GM19023 (cell line): ENCODE results near the gene RNF115.
"Not testable (repeated sequence)": the region's sequence is repeated elsewhere in the genome, so short reads cannot be mapped to it uniquely, and the experiment has no call there.

Experiments
- ATAC-seq: cut with Tn5 transposase; IDR thresholded peaks from one replicate; pipeline ENCODE4 v1.9.1; 2021; ENCODE audit warnings: mild to moderate bottlenecking, moderate library complexity; ENCODE audit not compliant: unreplicated experiment

Gene RNF115

GRCh38 chr1:145747398-145748247, 76.3 kb downstream of the RNF115 start:
- no peak for ATAC-seq

- no peak for ATAC-seq
Measured at GRCh38 chr1:145740269-145740668, 83.6 kb downstream of the RNF115 start.

GRCh38 chr1:145736191-145736590, 87.7 kb downstream of the RNF115 start:
- ATAC-seq, result no peak

- ATAC-seq, result no peak
Measured at GRCh38 chr1:145730900-145731299, 93.0 kb downstream of the RNF115 start.

GRCh38 chr1:145730467-145730866, 93.4 kb downstream of the RNF115 start:
- no peak for ATAC-seq

GRCh38 chr1:145729666-145730436, 94.0 kb downstream of the RNF115 start:
- no peak for ATAC-seq

GRCh38 chr1:145729196-145729595, 94.7 kb downstream of the RNF115 start:
- ATAC-seq, result no peak

- ATAC-seq, result not testable (repeated sequence)
Measured at GRCh38 chr1:145726193-145726592, 97.7 kb downstream of the RNF115 start.

- ATAC-seq, result no peak
Measured at GRCh38 chr1:145720878-145721671, 102.8 kb downstream of the RNF115 start.

GRCh38 chr1:145720556-145720877, 103.4 kb downstream of the RNF115 start:
- ATAC-seq, result no peak

GRCh38 chr1:145719230-145720079, 104.4 kb downstream of the RNF115 start, which contains the start of gene CD160:
TSS of gene CD160 (plus strand) at chr1:145719499. CDS start at chr1:145728328, 8,829 bp downstream.
- ATAC-seq, result no peak

- ATAC-seq, result not testable (repeated sequence)
Measured at GRCh38 chr1:145718465-145718864, 105.4 kb downstream of the RNF115 start.

- no peak for ATAC-seq
Measured at GRCh38 chr1:145717833-145718232, 106.1 kb downstream of the RNF115 start.

- ATAC-seq, result no peak
Measured at GRCh38 chr1:145716641-145717345, 107.1 kb downstream of the RNF115 start.

- ATAC-seq, result no peak
Measured at GRCh38 chr1:145714524-145715111, 109.3 kb downstream of the RNF115 start.

GRCh38 chr1:145711213-145711651, 112.7 kb downstream of the RNF115 start:
- ATAC-seq, result no peak

- no peak for ATAC-seq
Measured at GRCh38 chr1:145710291-145711027, 113.4 kb downstream of the RNF115 start.

- ATAC-seq, result peak; percentile 52
Measured at GRCh38 chr1:145708063-145708462, 115.8 kb downstream of the RNF115 start.
